HEK293 (cell line): ENCODE measurements around the gene GREB1L.

ENCODE experiments used
- BCL11A ChIP-seq: fragments of 450-650 bp; formaldehyde crosslinking; IDR thresholded peaks from 2 replicates; pipeline ENCODE4 v1.5.1; 2016; ENCODE audit warnings: low read depth, missing biosample characterization, missing genetic modification characterization
- BCL6B ChIP-seq: fragments of 450-650 bp; formaldehyde crosslinking; IDR thresholded peaks from 2 replicates; pipeline ENCODE4 v1.5.1; 2017; ENCODE audit warnings: missing biosample characterization, missing genetic modification characterization
- GLIS1 ChIP-seq: fragments of 450-650 bp; formaldehyde crosslinking; IDR thresholded peaks from 2 replicates; pipeline ENCODE4 v1.5.1; 2016; ENCODE audit warnings: missing biosample characterization, missing genetic modification characterization
- KLF1 ChIP-seq: fragments of 450-650 bp; formaldehyde crosslinking; IDR thresholded peaks from 2 replicates; pipeline ENCODE4 v1.5.1; 2016; ENCODE audit warnings: missing biosample characterization, missing genetic modification characterization
- MEIS1 ChIP-seq: sonication (generic); formaldehyde crosslinking; IDR thresholded peaks from 2 replicates; pipeline ENCODE4 v1.8.1; 2022; ENCODE audit warnings: missing genetic modification reagents, mild to moderate bottlenecking, borderline replicate concordance
- MZF1 ChIP-seq: fragments of 450-650 bp; formaldehyde crosslinking; IDR thresholded peaks from 2 replicates; pipeline ENCODE4 v1.5.1; 2017; ENCODE audit warnings: missing biosample characterization, missing genetic modification characterization, borderline replicate concordance
- OSR2 ChIP-seq: fragments of 450-650 bp; formaldehyde crosslinking; IDR thresholded peaks from 2 replicates; pipeline ENCODE4 v1.5.1; 2016; ENCODE audit warnings: missing biosample characterization, missing genetic modification characterization
- PATZ1 ChIP-seq: fragments of 450-650 bp; formaldehyde crosslinking; IDR thresholded peaks from 2 replicates; pipeline ENCODE4 v1.5.1; 2016; ENCODE audit warnings: missing biosample characterization, missing genetic modification characterization
- TRIM28 ChIP-seq: IDR thresholded peaks from 2 replicates; pipeline ENCODE4 v1.6.1; 2011; ENCODE audit warnings: low read length, control low read depth, borderline replicate concordance
- YY1 ChIP-seq: fragments of 450-650 bp; formaldehyde crosslinking; IDR thresholded peaks from 2 replicates; pipeline ENCODE4 v1.5.1; 2018; ENCODE audit warnings: missing biosample characterization, missing genetic modification characterization
- ZBTB8A ChIP-seq: fragments of 450-650 bp; formaldehyde crosslinking; IDR thresholded peaks from 2 replicates; pipeline ENCODE4 v1.5.1; 2016; ENCODE audit warnings: missing biosample characterization, missing genetic modification characterization
- ZIC2 ChIP-seq: fragments of 450-650 bp; formaldehyde crosslinking; IDR thresholded peaks from 2 replicates; pipeline ENCODE4 v1.5.1; 2016; ENCODE audit warnings: missing biosample characterization, missing genetic modification characterization
- ZNF10 ChIP-seq: fragments of 450-650 bp; formaldehyde crosslinking; IDR thresholded peaks from 2 replicates; pipeline ENCODE4 v1.5.1; 2017; ENCODE audit warnings: missing biosample characterization, missing genetic modification characterization
- ZNF140 ChIP-seq: fragments of 450-650 bp; formaldehyde crosslinking; IDR thresholded peaks from 2 replicates; pipeline ENCODE4 v1.5.1; 2016; ENCODE audit warnings: missing biosample characterization, missing genetic modification characterization
- ZNF514 ChIP-seq: fragments of 450-650 bp; formaldehyde crosslinking; IDR thresholded peaks from 2 replicates; pipeline ENCODE4 v1.5.1; 2016; ENCODE audit warnings: missing biosample characterization, missing genetic modification characterization
- ZNF530 ChIP-seq: fragments of 450-650 bp; formaldehyde crosslinking; IDR thresholded peaks from 2 replicates; pipeline ENCODE4 v1.5.1; 2016; ENCODE audit warnings: low read depth, missing biosample characterization, missing genetic modification characterization
- ZNF548 ChIP-seq: fragments of 450-650 bp; formaldehyde crosslinking; IDR thresholded peaks from 2 replicates; pipeline ENCODE4 v1.5.1; 2016; ENCODE audit warnings: missing biosample characterization, missing genetic modification characterization
- ZNF549 ChIP-seq: fragments of 450-650 bp; IDR thresholded peaks from 2 replicates; pipeline ENCODE4 v1.5.1; 2018; ENCODE audit warnings: missing biosample characterization, missing genetic modification characterization, mild to moderate bottlenecking, inconsistent platforms, moderate library complexity
- ZNF660 ChIP-seq: fragments of 450-650 bp; IDR thresholded peaks from 2 replicates; pipeline ENCODE4 v1.5.1; 2018; ENCODE audit warnings: missing biosample characterization, mild to moderate bottlenecking, missing genetic modification characterization
- ZNF837 ChIP-seq: fragments of 450-650 bp; formaldehyde crosslinking; IDR thresholded peaks from 2 replicates; pipeline ENCODE4 v1.5.1; 2016; ENCODE audit warnings: missing biosample characterization, missing genetic modification characterization
- ZNF843 ChIP-seq: fragments of 450-650 bp; formaldehyde crosslinking; IDR thresholded peaks from 2 replicates; pipeline ENCODE4 v1.5.1; 2016; ENCODE audit warnings: missing biosample characterization, missing genetic modification characterization
- ZSCAN30 ChIP-seq: fragments of 450-650 bp; IDR thresholded peaks from 2 replicates; pipeline ENCODE4 v1.5.1; 2018; ENCODE audit warnings: missing biosample characterization, mild to moderate bottlenecking, missing genetic modification characterization, moderate library complexity
- ZSCAN5A ChIP-seq: fragments of 450-650 bp; formaldehyde crosslinking; IDR thresholded peaks from 2 replicates; pipeline ENCODE4 v1.5.1; 2016; ENCODE audit warnings: missing biosample characterization, missing genetic modification characterization
- TF ChIP-seq, protein P1 (sequence below): fragments of 450-650 bp; formaldehyde crosslinking; IDR thresholded peaks from 2 replicates; pipeline ENCODE4 v1.5.1; 2016; ENCODE audit warnings: missing biosample characterization, missing genetic modification characterization
- TF ChIP-seq, protein P2 (sequence below): fragments of 450-650 bp; formaldehyde crosslinking; IDR thresholded peaks from 2 replicates; pipeline ENCODE4 v1.5.1; 2016; ENCODE audit warnings: missing biosample characterization, missing genetic modification characterization

Gene GREB1L

GRCh38 chr18:21218862-21219261, 23.2 kb upstream of the GREB1L start (continued):
- TF ChIP-seq ZBTB8A (tag by site-specific recombination) (peak; percentile 47; the same call in 1 of the 2 replicates), PATZ1 (tag by site-specific recombination) (no peak), ZSCAN5A (tag by site-specific recombination) (no peak), ZNF514 (no peak), BCL6B (no peak), MZF1 (tag by site-specific recombination) (no peak), ZNF530 (tag by site-specific recombination) (no peak), MEIS1 (CRISPR knock-in tag) (no peak), ZNF549 (tag by site-specific recombination) (no peak), KLF1 (no peak), BCL11A (no peak), ZNF10 (tag by site-specific recombination) (no peak), ZNF140 (tag by site-specific recombination) (no peak), YY1 (tag by site-specific recombination) (peak; percentile 32; the same call in 1 of the 2 replicates), ZNF843 (tag by site-specific recombination) (peak; percentile 36; the same call in 1 of the 2 replicates), ZNF548 (tag by site-specific recombination) (no peak), ZIC2 (tag by site-specific recombination) (peak; percentile 99), TRIM28 (peak; percentile 91), ZSCAN30 (tag by site-specific recombination) (peak; percentile 48; the same call in 1 of the 2 replicates), OSR2 (tag by site-specific recombination) (peak; percentile 69), ZNF660 (peak; percentile 84), ZNF837 (tag by site-specific recombination) (no peak), GLIS1 (peak; percentile 30; the same call in 1 of the 2 replicates)
- TF ChIP-seq, protein P1, sequence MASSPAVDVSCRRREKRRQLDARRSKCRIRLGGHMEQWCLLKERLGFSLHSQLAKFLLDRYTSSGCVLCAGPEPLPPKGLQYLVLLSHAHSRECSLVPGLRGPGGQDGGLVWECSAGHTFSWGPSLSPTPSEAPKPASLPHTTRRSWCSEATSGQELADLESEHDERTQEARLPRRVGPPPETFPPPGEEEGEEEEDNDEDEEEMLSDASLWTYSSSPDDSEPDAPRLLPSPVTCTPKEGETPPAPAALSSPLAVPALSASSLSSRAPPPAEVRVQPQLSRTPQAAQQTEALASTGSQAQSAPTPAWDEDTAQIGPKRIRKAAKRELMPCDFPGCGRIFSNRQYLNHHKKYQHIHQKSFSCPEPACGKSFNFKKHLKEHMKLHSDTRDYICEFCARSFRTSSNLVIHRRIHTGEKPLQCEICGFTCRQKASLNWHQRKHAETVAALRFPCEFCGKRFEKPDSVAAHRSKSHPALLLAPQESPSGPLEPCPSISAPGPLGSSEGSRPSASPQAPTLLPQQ (tag by site-specific recombination), result 0 out of 2 replicates have a peak, but pooled peaks have one; percentile 19
- TF ChIP-seq, protein P2, sequence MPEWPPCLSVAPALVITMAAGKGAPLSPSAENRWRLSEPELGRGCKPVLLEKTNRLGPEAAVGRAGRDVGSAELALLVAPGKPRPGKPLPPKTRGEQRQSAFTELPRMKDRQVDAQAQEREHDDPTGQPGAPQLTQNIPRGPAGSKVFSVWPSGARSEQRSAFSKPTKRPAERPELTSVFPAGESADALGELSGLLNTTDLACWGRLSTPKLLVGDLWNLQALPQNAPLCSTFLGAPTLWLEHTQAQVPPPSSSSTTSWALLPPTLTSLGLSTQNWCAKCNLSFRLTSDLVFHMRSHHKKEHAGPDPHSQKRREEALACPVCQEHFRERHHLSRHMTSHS (tag by site-specific recombination), result peak; percentile 73
